WERI-Rb-1 (cell line): ENCODE data around the gene DBI.

Experiments used
- DNase-seq: peaks from one replicate; pipeline ENCODE4 v3.0.0-alpha.2; 2020
- H3K27ac ChIP-seq: fragments of 250-450 bp; sonication (Bioruptor Pico); 2 replicates; pipeline ENCODE4 v1.5.1; 2020; ENCODE audit warnings: mild to moderate bottlenecking, moderate library complexity
- H3K27me3 ChIP-seq: fragments of 250-450 bp; sonication (Bioruptor Pico); 2 replicates; pipeline ENCODE4 v1.5.1; 2021; ENCODE audit warnings: mild to moderate bottlenecking, low read depth, moderate library complexity; ENCODE audit not compliant: insufficient read depth, severe bottlenecking
- H3K36me3 ChIP-seq: fragments of 250-450 bp; sonication (Bioruptor Pico); 2 replicates; pipeline ENCODE4 v1.5.1; 2020; ENCODE audit warnings: mild to moderate bottlenecking, moderate library complexity
- H3K4me3 ChIP-seq: 2 replicates; pipeline ENCODE4 v1.5.1; 2011; ENCODE audit warnings: low read depth, mild to moderate bottlenecking, control low read depth, low read length
- H3K9me3 ChIP-seq: fragments of 250-450 bp; sonication (Bioruptor Pico); 2 replicates; pipeline ENCODE4 v1.5.1; 2021; ENCODE audit warnings: mild to moderate bottlenecking, moderate library complexity; ENCODE audit not compliant: severe bottlenecking
- TF ChIP-seq, protein P1 (sequence below): IDR thresholded peaks from 2 replicates; pipeline ENCODE4 v1.5.1; 2011; ENCODE audit warnings: low read depth, mild to moderate bottlenecking, control low read depth, inconsistent platforms, low read length

DBI gene

DNA sequence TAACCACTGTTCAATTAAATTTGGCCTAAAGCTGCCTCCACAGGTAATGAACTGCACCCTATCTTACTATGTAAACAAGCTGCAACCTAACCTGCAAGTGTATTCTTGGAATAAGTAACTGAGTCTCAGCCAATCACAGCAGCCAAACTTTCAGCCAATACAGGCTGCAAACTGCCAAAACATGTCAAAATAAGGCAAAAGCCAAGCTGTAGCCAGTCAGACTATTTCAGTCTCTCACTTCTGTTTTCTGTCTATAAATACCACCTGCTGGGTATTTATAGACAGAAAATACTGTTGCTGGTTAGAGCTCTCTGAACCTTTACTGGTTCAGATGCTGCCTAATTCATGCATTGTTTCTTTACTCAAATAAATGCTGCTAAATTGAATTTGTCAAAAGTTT is 14.4 kb upstream of the DBI start:
- DNase-seq = no peak
- TF ChIP-seq, protein P1, sequence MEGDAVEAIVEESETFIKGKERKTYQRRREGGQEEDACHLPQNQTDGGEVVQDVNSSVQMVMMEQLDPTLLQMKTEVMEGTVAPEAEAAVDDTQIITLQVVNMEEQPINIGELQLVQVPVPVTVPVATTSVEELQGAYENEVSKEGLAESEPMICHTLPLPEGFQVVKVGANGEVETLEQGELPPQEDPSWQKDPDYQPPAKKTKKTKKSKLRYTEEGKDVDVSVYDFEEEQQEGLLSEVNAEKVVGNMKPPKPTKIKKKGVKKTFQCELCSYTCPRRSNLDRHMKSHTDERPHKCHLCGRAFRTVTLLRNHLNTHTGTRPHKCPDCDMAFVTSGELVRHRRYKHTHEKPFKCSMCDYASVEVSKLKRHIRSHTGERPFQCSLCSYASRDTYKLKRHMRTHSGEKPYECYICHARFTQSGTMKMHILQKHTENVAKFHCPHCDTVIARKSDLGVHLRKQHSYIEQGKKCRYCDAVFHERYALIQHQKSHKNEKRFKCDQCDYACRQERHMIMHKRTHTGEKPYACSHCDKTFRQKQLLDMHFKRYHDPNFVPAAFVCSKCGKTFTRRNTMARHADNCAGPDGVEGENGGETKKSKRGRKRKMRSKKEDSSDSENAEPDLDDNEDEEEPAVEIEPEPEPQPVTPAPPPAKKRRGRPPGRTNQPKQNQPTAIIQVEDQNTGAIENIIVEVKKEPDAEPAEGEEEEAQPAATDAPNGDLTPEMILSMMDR = no peak
- no peak overlapping the region for H3K27ac ChIP-seq
- H3K36me3 ChIP-seq = no peaks in the 10 kb centered on the region
- H3K9me3 ChIP-seq = no peaks in the 10 kb centered on the region
- no peaks in the 10 kb centered on the region for H3K27me3 ChIP-seq
- no peak overlapping the region for H3K4me3 ChIP-seq

DNA sequence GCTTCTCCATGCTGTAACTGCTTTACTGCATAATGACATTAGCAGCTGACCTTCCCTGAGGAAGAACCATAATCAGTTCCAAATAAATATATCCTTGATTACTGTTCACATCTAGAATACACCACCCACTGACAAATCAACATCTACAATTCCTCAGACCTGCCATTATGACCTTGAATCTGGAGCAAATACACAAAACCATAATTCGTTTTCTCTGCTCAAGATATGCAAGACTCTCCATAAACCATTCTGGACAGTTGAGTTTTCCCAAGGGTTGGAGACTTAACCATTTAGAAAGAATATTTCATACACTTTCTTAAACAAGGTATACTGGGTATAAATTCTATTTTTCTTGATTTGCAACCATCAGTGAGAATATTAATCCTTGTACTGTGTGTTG is 11.9 kb upstream of the DBI start:
- no peaks in the 10 kb centered on the region for H3K27me3 ChIP-seq
- DNase-seq = no peak
- H3K9me3 ChIP-seq = no peaks in the 10 kb centered on the region
- TF ChIP-seq, protein P1 = no peak
- no peak overlapping the region for H3K27ac ChIP-seq
- H3K4me3 ChIP-seq = no peak overlapping the region
- no peaks in the 10 kb centered on the region for H3K36me3 ChIP-seq

DNA sequence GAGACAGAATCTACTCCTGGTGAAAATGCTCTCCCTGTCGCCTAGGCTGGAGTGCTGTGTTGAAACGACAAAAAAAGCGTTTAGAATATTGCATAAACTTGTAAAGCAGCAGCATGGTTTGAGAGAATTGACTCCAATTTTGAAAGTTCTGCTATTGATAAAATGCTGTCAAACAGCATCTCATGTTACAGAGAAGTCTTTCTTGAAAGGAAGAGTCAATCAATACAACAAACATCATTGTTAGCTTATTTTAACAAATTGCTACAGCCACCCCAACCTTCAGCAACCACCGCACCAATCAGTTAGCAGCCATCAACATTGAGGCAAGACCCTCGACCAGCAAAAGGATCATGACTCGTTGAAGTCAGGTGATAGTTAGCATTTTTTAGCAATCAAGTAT is 7.0 kb upstream of the DBI start:
- no peaks in the 10 kb centered on the region for H3K36me3 ChIP-seq
- TF ChIP-seq, protein P1 = no peak
- H3K27ac ChIP-seq = no peak overlapping the region
- no peaks in the 10 kb centered on the region for H3K27me3 ChIP-seq
- no peak overlapping the region for H3K4me3 ChIP-seq
- H3K9me3 ChIP-seq = no peaks in the 10 kb centered on the region
- DNase-seq = no peak

DNA sequence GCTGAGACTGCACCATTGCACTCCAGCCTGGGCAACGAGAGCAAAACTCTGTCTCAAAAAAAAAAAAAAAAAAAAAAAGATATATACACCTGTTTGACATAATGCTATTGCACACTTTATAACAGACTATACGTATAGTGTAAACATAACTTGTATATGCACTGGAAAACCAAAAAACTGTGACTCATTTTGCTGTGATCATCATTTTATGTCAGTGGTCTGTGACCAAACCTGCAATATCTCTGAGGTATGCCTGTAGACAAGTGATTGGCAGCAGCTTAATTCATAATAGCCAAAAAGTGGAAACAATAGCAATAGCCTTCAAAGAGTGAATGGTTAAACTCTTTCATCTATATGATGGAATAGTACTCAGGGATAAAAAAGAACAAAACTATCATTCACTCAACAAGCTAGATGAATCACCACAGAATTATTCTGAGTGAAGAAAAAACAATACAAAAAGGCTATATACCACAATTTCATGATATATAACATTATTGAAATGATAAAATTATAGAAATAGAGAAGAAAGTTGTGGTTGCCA is 6.3 kb upstream of the DBI start:
- Histone ChIP-seq H3K36me3 (no peaks in the 10 kb centered on the region), H3K27me3 (no peaks in the 10 kb centered on the region), H3K27ac (no peak overlapping the region), H3K9me3 (no peaks in the 10 kb centered on the region), H3K4me3 (no peak overlapping the region)
- DNase-seq = no peak
- TF ChIP-seq, protein P1 = no peak

DNA sequence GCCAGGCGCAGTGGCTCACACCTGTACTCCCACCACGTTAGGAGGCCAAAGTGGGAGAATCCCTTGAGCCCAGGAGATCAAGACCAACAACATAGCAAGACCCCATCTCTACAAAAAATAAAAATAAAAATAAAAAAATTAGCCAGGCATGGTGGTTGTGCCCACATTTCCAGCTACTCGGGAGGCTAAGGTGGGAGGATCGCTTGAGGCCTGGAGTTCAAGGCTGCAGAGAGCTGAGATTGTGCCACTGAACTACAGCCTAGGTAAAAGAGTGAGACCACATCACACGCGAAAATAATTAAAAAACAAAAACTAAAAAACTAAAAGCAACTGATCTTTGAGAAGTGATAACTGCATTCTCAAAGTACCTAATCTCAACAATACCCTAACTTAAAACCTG is 2.0 kb upstream of the DBI start:
- TF ChIP-seq, protein P1 = no peak
- Histone ChIP-seq H3K36me3 (peaks cover 15% of the 10 kb centered on the region), H3K4me3 (no peak overlapping the region), H3K9me3 (peaks cover 3% of the 10 kb centered on the region), H3K27me3 (no peaks in the 10 kb centered on the region), H3K27ac (no peak overlapping the region)
- no peak for DNase-seq

DNA sequence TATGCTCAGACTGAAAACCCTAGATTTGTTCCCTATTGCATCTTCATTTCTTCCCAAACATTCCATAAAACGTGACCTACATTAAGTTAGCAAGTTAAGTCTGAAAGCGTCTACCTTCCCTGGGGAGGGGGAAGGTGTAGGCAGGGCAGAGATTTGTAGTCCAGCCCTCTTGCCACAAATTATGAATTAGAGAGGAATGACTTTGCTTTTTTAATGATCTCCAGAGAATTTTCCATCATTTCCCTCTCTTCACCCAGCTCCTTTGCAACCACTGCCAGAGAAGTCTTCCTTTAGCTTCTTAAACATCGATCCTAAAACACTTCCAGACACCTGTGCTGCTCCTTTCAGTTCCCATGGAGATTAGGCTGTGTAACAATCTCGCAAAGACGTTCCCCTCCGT is 1.3 kb upstream of the DBI start:
- Histone ChIP-seq H3K9me3 (peaks cover 3% of the 10 kb centered on the region), H3K36me3 (peaks cover 19% of the 10 kb centered on the region), H3K27ac (no peak overlapping the region), H3K27me3 (no peaks in the 10 kb centered on the region), H3K4me3 (peak overlapping the region; percentile 66; the same call in 1 of the 2 replicates)
- TF ChIP-seq, protein P1 = no peak
- DNase-seq = no peak
